ENCODE results near the gene CLDN22.

- TF ChIP-seq EZH2 (optimal IDR thresholded peaks at IDR 0.05; ENCODE audit: low read depth, low read length): no peak
- TF ChIP-seq CTCF (IDR thresholded peaks at IDR 0.05; ENCODE audit: low read length): no peak
- no peak for TF ChIP-seq EZH2phosphoT487 (IDR thresholded peaks at IDR 0.05; ENCODE audit: low read length)
Observed at GRCh38 chr4:183364025-183364424, 43.9 kb upstream of the CLDN22 start.
